Measurements from ENCODE around the gene GALNT17. TPM values are rescaled to one million over a fixed set of nuclear protein-coding genes. Genes with fewer than 3 reads are reported as not detected.

Gene GALNT17
- total and polyA plus RNA-seq, 12 donors: 15.1 to 87.0 (median 55.4) TPM

GRCh38 chr7:71414490-71414889 is 282.5 kb downstream of the GALNT17 start:
- WGBS, 2 donors: 37 to 52% methylated on average over 6 of the region's 6 CpGs
- intact Hi-C loops (cut with DNase I): loop anchor here in 2 of 10 donors (5.0 to 10.0 kb wide), 2 partner anchors 150 to 248 kb away; no protein-coding TSS in a partner anchor
- peaks cover 0 to 17% (median 8%) of the 10 kb centered on the region in 9 donors for H3K4me1 ChIP-seq
- peak overlapping the region in 3 of 10 donors; percentile 34 to 48 (median 35) for H3K27ac ChIP-seq
- peak; percentile 65 to 70 for DNase-seq
- no peak overlapping the region for H3K4me3 ChIP-seq
- H3K9me3 ChIP-seq: peaks cover 0 to 22% (median 0%) of the 10 kb centered on the region in 11 donors
- H3K36me3 ChIP-seq: no peaks in the 10 kb centered on the region
- peak; percentile 45 to 79 (median 73) for ATAC-seq
- no peak for TF ChIP-seq CTCF (IDR thresholded peaks at IDR 0.05)
- no peaks in the 10 kb centered on the region for H3K27me3 ChIP-seq

GRCh38 chr7:71419546-71420337 is 287.8 kb downstream of the GALNT17 start:
- no peak for TF ChIP-seq CTCF (IDR thresholded peaks at IDR 0.05)
- Histone ChIP-seq H3K36me3 (peaks cover 0 to 4% (median 0%) of the 10 kb centered on the region in 9 donors), H3K4me1 (peaks cover 0 to 18% (median 6%) of the 10 kb centered on the region in 9 donors), H3K4me3 (no peak overlapping the region), H3K27me3 (no peaks in the 10 kb centered on the region), H3K27ac (no peak overlapping the region), H3K9me3 (peaks cover 0 to 9% (median 0%) of the 10 kb centered on the region in 11 donors)
- ATAC-seq (no peak), DNase-seq (no peak)
- intact Hi-C loops (cut with DNase I): loop anchor here in 1 of 10 donors (10.0 kb wide), 1 partner anchor 155 kb away; no protein-coding TSS in a partner anchor
- 86 to 90% methylated on average over 12 of the region's 12 CpGs for WGBS, 2 donors

DNA sequence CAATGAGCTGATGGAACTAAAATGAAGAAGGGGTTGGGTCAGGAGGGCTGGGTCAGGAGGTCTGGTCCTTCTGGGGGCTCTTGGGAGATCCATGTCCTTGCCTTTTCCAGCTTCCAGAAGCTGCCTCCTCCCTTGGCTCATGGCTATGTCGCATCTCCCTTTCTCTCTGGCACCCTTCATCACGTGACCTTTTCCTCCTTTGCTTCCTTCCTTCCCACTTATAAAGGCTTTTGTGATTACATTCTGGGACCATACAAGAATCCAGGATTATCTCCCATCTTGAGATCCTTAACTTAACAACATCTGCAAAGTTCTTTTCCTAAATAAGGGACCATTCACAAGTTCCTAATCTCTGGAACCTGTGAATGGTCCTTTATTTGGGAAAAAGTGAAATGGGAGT is 290.2 kb downstream of the GALNT17 start:
- Histone ChIP-seq H3K4me3 (no peak overlapping the region), H3K27me3 (no peaks in the 10 kb centered on the region), H3K36me3 (peaks cover 0 to 4% (median 0%) of the 10 kb centered on the region in 9 donors), H3K9me3 (peaks cover 0 to 9% (median 0%) of the 10 kb centered on the region in 11 donors), H3K4me1 (peaks cover 0 to 12% (median 5%) of the 10 kb centered on the region in 9 donors), H3K27ac (no peak overlapping the region)
- no peak for ATAC-seq
- no peak for DNase-seq
- WGBS, 2 donors: 78 to 83% methylated on average over 2 of the region's 2 CpGs
- intact Hi-C loops (cut with DNase I): no loop called here
- no peak for TF ChIP-seq CTCF (IDR thresholded peaks at IDR 0.05)

GRCh38 chr7:71424166-71425035 is 292.5 kb downstream of the GALNT17 start:
- no peaks in the 10 kb centered on the region for H3K27me3 ChIP-seq
- no peak overlapping the region for H3K4me3 ChIP-seq
- ATAC-seq: peak in 2 of 8 donors; percentile 33 to 42
- H3K9me3 ChIP-seq: peaks cover 0 to 9% (median 0%) of the 10 kb centered on the region in 11 donors
- peaks cover 0 to 12% (median 5%) of the 10 kb centered on the region in 9 donors for H3K4me1 ChIP-seq
- peaks cover 0 to 4% (median 0%) of the 10 kb centered on the region in 9 donors for H3K36me3 ChIP-seq
- H3K27ac ChIP-seq: no peak overlapping the region
- WGBS, 2 donors: 44 to 56% methylated on average over 9 of the region's 9 CpGs
- no peak for DNase-seq
- intact Hi-C loops (cut with DNase I): no loop called here
- TF ChIP-seq CTCF (IDR thresholded peaks at IDR 0.05): no peak
